Measurements from ENCODE around the gene CACNA2D1.

- TF ChIP-seq, protein P1, sequence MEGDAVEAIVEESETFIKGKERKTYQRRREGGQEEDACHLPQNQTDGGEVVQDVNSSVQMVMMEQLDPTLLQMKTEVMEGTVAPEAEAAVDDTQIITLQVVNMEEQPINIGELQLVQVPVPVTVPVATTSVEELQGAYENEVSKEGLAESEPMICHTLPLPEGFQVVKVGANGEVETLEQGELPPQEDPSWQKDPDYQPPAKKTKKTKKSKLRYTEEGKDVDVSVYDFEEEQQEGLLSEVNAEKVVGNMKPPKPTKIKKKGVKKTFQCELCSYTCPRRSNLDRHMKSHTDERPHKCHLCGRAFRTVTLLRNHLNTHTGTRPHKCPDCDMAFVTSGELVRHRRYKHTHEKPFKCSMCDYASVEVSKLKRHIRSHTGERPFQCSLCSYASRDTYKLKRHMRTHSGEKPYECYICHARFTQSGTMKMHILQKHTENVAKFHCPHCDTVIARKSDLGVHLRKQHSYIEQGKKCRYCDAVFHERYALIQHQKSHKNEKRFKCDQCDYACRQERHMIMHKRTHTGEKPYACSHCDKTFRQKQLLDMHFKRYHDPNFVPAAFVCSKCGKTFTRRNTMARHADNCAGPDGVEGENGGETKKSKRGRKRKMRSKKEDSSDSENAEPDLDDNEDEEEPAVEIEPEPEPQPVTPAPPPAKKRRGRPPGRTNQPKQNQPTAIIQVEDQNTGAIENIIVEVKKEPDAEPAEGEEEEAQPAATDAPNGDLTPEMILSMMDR (IDR thresholded peaks at IDR 0.05; ENCODE audit: low read depth, low read length), result no peak
- TF ChIP-seq POLR2A (IDR thresholded peaks at IDR 0.05; ENCODE audit: extremely low read depth, insufficient read length), result no peak
These were observed 508.8 kb downstream of the CACNA2D1 start for GRCh38 chr7:81934596-81935301.
